Pancreas (tissue), 10 donors: ENCODE results near the gene POU2AF2. TPM values are rescaled to one million over a fixed set of nuclear protein-coding genes. Genes with fewer than 3 reads are reported as not detected.
A peak's percentile ranks its signal among the peaks of the same experiment; 100 is the strongest.

Source experiments
- ATAC-seq, 4 donors: fragments of 200-7000 bp; cut with Tn5 transposase; one replicate each; pipeline versions ENCODE4 v1.8.0 to v1.9.1; 2020; ENCODE audit warnings: mild to moderate bottlenecking in 4 of 4, moderate library complexity in 4 of 4
- DNase-seq, 6 donors: peaks; one replicate each; pipeline ENCODE4 v3.0.0-alpha.2; 2020
- FAIRE-seq: peaks from 2 replicates; lab custom pipeline; 2012; peaks lifted over from hg19 to GRCh38; lab: Jason Lieb, UNC
- H3K27ac ChIP-seq, 4 donors: fragments of 200-600 bp; sonication (generic); 1 replicate in 3 of 4; 2 replicates in 1 of 4; pipeline versions ENCODE4 v1.5.0 to v1.8.0; 2020
- H3K27me3 ChIP-seq, 4 donors: fragments of 200-600 bp; one replicate each; pipeline ENCODE4 v1.8.0; 2021
- H3K36me3 ChIP-seq, 3 donors: fragments of 200-600 bp; sonication (generic) in 1 of 3; one replicate each; pipeline versions ENCODE4 v1.5.0 to v1.8.0; 2020 to 2021
- H3K4me1 ChIP-seq, 3 donors: fragments of 200-600 bp; one replicate each; pipeline ENCODE4 v1.8.0; 2021
- H3K4me3 ChIP-seq, 4 donors: fragments of 200-600 bp; sonication (generic) in 2 of 4; one replicate each; pipeline versions ENCODE4 v1.5.0 to v1.8.0; 2020 to 2021
- H3K9me3 ChIP-seq, 4 donors: fragments of 200-600 bp; one replicate each; pipeline ENCODE4 v1.8.0; 2021
- WGBS, 2 donors: extraction: QIAGEN DNeasy Blood & Tissue Kit; methylation state at CpG; one replicate each; pipeline ENCODE4 v1.1.7; 2013; 5-methylcytosine and 5-hydroxymethylcytosine counted together
- intact Hi-C, 3 donors: fragments of 100-400 bp; cut with DNase I; formaldehyde crosslinking; loops; one replicate each; pipeline versions ENCODE4 v1.11.1 to v1.14.2; 2022
- polyA plus RNA-seq, 2 donors: library from polyadenylated mRNA; stranded (reverse); fragments of 200-250 nt; gene quantifications; one replicate each; pipeline ENCODE4 v1.2.3, GENCODE V29; 2013
- total RNA-seq, 6 donors: library from RNA; stranded (reverse); fragmentation: NEBNext Ultra II Directional in 4 of 6; extraction: Animal tissue kit (Norgen Biotek cat#: 25700) in 4 of 6; gene quantifications; one replicate each; pipeline versions ENCODE4 v1.2.1 to v1.2.4, GENCODE V29; 2021 to 2023
- TF ChIP-seq, protein P1 (sequence below), 4 donors: fragments of 200-600 bp; sonication (generic) in 3 of 4; IDR thresholded peaks; one replicate each; pipeline versions ENCODE4 v1.5.0 to v1.8.0; 2021; ENCODE audit warnings: antibody characterized with exemption in 4 of 4
- donor health status: healthy with polysubstance abuse.
- donor health status: DM: no; HTN: no; CAD: no; lungs with moderate emphysema.
- donor health status: DM: no; HTN: no; CAD: no.
- donor health status: control.
- donor health status: control.
- donor health status: Bipolar disorder and iron deficiency.
- donor health status: DM: yes; HTN: yes; CAD: no.
- donor health status: DM: no; HTN: no; CAD: no.
- donor health status: DM: no; HTN: no; CAD: no.
- donor health status: DM: yes; HTN: yes; CAD: no.

POU2AF2 gene, protein sequence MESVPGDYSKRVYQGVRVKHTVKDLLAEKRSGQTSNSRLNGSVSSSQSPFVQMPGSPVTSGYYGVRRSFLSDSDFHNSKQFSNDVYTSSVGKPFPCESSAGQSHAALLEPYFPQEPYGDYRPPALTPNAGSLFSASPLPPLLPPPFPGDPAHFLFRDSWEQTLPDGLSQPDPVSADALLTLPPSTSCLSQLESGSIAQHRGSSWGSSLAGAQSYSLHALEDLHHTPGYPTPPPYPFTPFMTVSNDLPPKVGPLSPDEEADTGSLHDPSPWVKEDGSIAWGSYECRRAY
- total RNA-seq, result 1 to 10 TPM in 1 of 6 donors, under 1 TPM in 5; 0.16 to 1.2 (median 0.24) TPM
- 1 to 10 TPM in 1 of 2 donors, under 1 TPM in 1; 0.19 to 1.9 TPM for polyA plus RNA-seq

DNA sequence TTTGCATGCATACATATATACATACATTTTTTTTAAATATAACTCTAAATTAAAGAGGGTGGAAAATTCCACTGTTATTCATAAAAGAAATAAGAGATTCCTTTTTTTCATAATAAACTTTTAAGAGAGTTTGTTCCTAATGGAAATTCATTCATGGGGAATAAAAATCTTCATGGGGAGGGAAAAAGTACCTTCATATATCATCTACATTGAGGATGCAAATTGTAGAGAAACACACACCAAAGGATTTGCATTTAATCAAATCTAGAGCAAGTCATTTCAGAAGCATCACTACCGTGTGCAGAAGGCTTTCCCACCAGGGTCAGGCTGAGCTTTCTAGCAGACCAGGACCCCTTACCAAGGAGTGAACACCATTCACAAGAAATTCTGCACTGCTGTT lies at the start of gene POU2AF2:
TSS of gene POU2AF2 (plus strand) at position 301 of the 400 bp plus-strand sequence. CDS start 129 bp downstream, outside the sequence.
- intact Hi-C loops, result no loop called here
- DNase-seq (no peak), ATAC-seq (no peak), FAIRE-seq (no peak)
- no peaks in the 10 kb centered on the region for H3K9me3 ChIP-seq
- WGBS, 2 donors, result 79 to 88% methylated on average over 1 of the region's 1 CpG
- no peak within 1 kb of the TSS for H3K4me3 ChIP-seq
- TF ChIP-seq, protein P1, sequence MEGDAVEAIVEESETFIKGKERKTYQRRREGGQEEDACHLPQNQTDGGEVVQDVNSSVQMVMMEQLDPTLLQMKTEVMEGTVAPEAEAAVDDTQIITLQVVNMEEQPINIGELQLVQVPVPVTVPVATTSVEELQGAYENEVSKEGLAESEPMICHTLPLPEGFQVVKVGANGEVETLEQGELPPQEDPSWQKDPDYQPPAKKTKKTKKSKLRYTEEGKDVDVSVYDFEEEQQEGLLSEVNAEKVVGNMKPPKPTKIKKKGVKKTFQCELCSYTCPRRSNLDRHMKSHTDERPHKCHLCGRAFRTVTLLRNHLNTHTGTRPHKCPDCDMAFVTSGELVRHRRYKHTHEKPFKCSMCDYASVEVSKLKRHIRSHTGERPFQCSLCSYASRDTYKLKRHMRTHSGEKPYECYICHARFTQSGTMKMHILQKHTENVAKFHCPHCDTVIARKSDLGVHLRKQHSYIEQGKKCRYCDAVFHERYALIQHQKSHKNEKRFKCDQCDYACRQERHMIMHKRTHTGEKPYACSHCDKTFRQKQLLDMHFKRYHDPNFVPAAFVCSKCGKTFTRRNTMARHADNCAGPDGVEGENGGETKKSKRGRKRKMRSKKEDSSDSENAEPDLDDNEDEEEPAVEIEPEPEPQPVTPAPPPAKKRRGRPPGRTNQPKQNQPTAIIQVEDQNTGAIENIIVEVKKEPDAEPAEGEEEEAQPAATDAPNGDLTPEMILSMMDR (IDR thresholded peaks at IDR 0.05), result no peak
- peaks cover 0 to 5% (median 0%) of the 10 kb centered on the region in 4 donors for H3K27me3 ChIP-seq
- no peaks in the 10 kb centered on the region for H3K4me1 ChIP-seq
- no peaks in the 10 kb centered on the region for H3K36me3 ChIP-seq
- no peak within 1 kb of the TSS for H3K27ac ChIP-seq

DNA sequence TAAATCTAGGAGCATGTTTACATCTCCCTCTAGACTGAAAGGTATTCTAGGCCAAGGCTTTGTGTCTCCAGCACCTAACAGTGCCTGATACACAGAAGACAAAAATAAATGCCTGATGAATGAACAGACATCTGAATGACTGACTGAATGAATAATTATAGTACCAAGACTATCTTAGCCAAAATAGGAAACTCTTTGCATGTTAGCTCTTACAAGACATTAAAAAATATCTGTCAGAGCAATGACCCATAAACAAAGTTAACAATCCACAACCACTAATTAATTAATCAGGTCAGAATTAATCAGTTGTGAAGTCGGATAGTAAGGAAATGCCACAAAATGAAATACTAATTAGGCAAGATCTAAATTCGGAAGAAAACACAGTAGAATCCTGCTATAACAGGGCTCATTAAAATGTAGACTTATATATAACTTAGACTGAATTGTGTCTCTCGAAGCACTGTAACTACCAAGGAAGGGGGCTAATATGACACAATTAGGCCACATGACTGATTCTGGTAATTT lies 45.5 kb upstream of the POU2AF2 start:
- TF ChIP-seq, protein P1 (IDR thresholded peaks at IDR 0.05), result no peak
- no peak for DNase-seq
- Histone ChIP-seq H3K27ac (no peak overlapping the region), H3K9me3 (no peaks in the 10 kb centered on the region), H3K4me3 (no peak overlapping the region), H3K4me1 (no peaks in the 10 kb centered on the region), H3K36me3 (no peaks in the 10 kb centered on the region), H3K27me3 (no peaks in the 10 kb centered on the region)
- WGBS, 2 donors, result 41 to 59% methylated on average over 3 of the region's 3 CpGs
- intact Hi-C loops, result no loop called here
- ATAC-seq, result no peak
- FAIRE-seq, result no peak

DNA sequence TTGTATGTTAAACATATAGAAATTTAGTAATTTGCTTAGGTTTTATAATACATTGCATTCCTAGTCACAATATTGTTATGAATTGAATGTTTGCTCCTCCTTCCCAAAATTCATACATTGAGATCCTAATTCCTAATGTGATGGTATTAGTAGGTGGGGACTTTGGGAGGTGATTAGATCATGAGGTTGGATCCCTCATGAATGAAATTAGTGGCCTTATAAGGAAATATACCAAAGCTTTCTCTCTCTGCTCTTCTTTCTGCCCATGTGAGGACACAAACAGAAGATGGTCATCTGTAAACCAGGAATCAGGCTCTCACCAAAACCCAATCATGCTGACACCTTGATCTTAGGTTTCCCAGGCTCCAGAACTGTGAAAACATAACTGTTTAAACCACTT lies 41.3 kb upstream of the POU2AF2 start:
- TF ChIP-seq, protein P1 (IDR thresholded peaks at IDR 0.05), result no peak
- FAIRE-seq (no peak), ATAC-seq (no peak), DNase-seq (no peak)
- H3K4me3 ChIP-seq, result no peak overlapping the region
- H3K27ac ChIP-seq, result no peak overlapping the region
- no peaks in the 10 kb centered on the region for H3K4me1 ChIP-seq
- H3K36me3 ChIP-seq, result no peaks in the 10 kb centered on the region
- no peaks in the 10 kb centered on the region for H3K9me3 ChIP-seq
- no peaks in the 10 kb centered on the region for H3K27me3 ChIP-seq
- intact Hi-C loops, result no loop called here

DNA sequence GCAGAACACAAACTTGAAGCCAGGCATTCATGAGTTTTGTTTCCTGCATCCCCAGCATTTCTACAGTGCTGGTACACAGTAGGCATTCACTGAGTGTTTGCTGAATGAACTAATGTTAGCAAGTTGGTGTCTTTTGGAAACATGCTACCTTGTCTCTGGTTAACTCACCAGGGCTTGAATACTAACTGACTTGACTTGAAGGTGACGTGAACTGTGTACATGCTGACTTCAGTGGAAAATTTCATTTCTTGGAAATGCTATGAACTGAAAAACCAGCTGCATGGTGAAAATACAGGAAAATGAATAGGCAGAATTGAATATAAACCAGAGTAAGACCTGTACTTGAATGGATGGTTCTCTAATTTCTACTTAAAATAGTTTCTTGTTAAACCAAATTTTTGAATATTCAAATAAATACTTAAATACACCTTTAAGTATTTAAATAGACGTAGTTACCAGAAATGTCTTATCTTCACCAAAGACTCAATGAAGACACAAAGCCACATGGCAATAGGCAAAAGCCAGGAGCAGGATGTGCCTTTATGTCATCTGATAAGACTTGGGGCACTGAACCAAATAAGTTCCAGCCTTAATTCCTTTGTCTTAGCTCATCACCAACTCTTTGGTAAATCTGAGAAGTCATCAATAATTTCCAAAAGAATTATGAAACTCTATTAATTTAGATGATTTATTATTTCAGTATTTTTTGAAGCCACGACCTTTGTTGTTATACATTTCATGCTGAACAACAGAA lies 39.7 kb upstream of the POU2AF2 start:
- TF ChIP-seq, protein P1 (IDR thresholded peaks at IDR 0.05), result no peak

More for the DNA sequence above, 39.7 kb upstream of the POU2AF2 start:
- FAIRE-seq (no peak), ATAC-seq (peak in 2 of 4 donors; percentile 18 to 69), DNase-seq (no peak)
- Histone ChIP-seq H3K27ac (no peak overlapping the region), H3K9me3 (no peaks in the 10 kb centered on the region), H3K27me3 (no peaks in the 10 kb centered on the region), H3K36me3 (no peaks in the 10 kb centered on the region), H3K4me3 (no peak overlapping the region), H3K4me1 (no peaks in the 10 kb centered on the region)
- intact Hi-C loops, result no loop called here
- 61 to 79% methylated on average over 3 of the region's 3 CpGs for WGBS, 2 donors
